HG02642 (cell line): ENCODE data around the gene C19orf12.
"Not testable (repeated sequence)": the region's sequence is repeated elsewhere in the genome, so short reads cannot be mapped to it uniquely, and the experiment has no call there.

Experiments
- ATAC-seq: cut with Tn5 transposase; IDR thresholded peaks from one replicate; pipeline ENCODE4 v1.9.1; 2021; ENCODE audit warnings: mild to moderate bottlenecking; ENCODE audit not compliant: unreplicated experiment, poor library complexity

The C19orf12 gene

DNA sequence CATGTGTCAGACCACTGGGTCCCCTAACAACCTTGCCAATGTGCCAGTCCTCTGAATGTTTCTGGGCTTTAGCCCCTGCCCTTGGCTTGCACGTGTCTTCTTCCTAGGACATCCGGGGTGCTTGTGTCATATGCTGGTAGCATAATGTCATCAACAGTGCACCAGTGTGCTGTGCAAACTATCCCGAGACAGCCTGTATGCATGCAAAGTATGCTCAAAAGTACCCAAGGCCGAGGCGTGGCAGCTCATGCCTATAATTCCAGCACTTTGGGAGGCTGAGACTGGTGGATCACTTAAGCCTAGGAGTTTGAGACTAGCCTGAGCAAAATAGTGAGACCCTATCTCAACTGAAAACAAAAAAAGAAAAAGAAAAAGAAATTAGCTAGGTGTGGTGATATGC lies 20.8 kb upstream of the C19orf12 start:
- no peak for ATAC-seq

DNA sequence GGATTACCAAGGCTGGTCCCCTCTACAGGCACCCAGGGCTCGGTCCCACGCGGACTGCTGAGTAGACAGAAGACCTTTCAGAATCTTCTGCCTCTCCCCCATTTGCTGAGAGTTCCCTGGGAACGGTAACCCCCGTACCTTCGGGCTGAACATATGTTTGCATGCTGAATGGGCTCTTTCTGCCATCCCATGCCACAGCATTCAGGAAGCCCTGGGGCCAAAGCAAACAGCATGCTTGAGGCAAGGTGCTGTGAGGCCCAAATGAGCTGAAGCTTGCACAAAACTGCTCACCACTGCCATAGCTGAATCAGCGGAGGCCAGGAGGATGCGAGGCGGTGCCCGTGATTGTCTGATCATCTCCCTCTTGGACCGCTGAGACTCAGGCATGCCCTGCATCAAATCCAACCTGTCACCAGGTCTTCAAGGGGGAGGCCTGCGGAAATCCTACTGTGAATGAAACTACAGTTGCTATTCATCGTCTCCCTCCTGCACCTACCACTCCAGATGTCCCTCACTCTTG lies 16.3 kb upstream of the C19orf12 start:
- no peak for ATAC-seq

DNA sequence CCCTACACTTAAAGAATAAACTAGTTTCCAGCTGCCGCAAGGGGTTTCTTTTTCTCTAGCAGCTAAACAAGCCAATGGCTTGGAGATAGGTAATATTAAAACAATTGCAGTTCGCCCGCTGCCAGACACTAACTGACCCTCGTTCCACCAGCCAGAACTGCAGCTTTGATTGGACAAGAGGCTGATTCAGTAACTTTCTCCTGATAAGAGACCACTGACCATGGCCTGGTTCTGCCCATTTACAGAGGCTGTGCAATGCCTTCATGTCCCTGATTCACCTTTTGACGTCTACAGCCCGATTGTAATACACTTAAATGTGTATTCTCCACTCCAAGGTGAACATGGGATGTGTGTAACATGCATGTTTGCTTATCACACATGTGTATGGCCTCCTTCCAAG lies 12.8 kb upstream of the C19orf12 start:
- no peak for ATAC-seq

DNA sequence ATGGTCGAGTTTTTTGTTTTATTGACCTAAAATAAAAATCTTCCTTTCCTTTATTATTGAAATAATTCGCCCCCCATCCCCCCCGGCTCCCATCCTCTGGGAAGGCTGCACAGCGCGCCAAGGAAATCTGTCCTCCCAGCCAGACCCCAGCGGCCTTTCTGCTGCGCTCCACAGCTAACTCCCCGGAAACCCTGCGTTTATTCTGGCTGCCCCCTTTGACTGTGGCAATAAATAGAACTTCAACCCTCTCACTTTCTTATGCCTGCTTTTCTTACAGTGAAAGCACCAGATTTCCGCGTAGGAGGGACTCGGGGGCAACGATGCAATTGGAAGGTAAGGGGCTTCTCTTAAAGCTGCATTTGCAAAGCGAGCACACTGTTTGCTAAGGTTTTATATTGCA lies 9.7 kb upstream of the C19orf12 start:
- no peak for ATAC-seq

DNA sequence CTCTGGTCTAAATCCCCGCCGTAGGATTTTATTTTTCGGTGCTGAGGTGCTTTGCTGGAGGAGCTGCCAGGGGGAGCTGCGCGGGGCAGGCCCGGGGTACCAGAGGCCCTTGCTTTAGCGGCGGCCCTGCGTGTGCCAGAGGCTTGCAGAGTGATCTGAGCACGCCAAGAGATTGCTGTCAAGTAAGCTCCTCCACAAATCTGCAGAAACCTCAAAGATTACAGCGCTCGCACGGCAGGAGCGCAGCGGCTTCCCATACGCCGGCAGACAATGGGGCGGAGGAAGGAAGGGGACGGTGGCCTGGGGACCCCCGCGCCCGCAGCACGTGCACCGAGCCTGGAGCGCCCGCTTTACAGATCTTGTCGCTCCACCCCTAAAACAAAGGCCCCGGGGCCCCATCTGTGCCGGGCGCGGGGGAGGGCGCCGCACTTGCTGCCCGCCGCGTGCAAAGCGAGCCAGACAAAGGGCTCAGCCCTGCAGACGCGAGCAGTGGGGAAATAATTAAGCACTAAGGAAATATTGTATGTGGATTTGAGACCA lies 9.1 kb upstream of the C19orf12 start:
- ATAC-seq = no peak

DNA sequence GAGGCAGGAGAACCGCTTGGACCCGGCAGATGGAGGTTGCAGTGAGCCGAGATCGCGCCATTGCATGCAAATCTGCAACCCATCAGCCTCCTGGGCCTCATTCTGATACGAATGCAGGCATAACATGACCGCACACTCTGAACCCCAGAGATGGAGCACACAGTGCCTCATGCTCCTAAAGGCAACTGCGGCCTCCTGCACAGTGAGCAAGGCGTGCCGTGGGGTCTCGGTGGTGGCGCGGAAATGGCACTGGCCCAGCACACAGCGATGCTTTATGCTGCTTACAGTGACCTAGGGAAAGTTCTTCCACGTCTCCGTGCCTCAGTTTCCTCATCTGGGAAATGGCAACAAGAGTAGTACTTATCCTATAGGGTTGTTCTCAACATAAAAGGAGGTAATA lies 2.0 kb upstream of the C19orf12 start:
- no peak for ATAC-seq

DNA sequence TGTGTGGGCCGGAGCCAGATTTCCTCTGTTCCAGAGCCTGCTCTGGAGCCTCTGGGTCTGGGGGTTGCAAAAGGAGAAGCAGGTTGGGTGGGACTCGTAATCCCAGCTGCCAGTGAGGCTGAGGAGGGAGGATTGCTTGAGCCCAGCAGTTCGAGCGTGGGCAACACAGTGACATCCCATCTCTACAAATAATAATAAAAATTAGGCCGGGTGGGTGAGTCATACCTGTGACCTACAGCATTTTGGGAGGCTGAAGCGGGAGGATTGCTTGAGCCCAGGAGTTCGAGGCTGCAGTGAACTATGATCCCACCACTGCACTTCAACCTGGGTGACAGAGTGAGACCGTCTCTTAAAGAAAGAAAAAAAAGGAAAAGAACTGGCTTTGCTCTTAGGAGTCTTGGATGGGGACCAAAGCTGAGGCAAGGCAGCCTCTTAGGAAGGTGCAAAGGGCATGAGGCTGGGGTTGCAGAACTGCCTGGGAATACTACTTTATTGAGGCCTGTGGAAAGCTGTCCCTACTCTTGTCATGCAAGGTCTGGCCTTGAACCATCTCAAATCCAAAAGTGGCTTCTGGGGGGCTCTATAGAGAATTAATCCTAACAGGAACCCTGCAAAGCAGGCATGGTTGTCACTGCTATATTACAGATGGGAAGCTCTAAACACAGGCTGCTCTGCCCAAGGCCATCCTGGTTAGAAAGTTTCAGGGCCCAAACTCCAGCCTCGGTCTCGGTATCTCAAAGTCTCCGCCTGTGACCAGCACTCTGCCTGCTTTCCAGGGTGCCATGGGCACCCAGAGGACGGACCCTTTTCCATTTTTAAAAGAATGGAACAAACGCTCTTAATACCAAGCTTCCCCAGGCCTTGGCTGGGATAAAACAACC lies 880 bp upstream of the C19orf12 start:
- peak; percentile 8 for ATAC-seq

DNA sequence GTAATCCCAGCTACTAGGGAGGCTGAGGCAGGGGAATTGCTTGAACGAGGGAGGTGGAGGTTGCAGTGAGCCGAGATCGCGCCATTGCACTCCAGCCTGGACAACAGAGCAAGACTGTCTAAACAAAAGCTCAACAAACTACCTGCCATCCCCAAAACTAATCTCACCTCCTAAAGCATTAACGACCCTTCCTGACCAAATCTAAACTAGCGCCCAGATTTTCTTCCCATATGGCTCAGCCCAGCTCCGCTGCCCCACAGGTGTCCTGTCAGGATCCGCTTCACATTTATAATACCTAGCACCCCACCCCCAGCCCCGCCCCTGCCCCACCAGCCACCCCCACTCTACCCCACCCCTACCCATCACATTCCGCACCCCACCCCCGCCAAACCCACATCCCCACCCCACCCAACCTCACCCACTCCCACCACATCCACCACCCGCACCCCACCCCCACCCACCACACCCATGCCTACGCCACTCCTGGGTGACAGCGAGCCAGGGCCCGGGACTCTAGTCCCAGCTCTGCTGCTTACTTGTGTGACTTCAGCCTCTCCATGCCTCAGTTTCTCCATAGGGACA lies 599 bp downstream of the C19orf12 start:
- peak; percentile 17 for ATAC-seq

DNA sequence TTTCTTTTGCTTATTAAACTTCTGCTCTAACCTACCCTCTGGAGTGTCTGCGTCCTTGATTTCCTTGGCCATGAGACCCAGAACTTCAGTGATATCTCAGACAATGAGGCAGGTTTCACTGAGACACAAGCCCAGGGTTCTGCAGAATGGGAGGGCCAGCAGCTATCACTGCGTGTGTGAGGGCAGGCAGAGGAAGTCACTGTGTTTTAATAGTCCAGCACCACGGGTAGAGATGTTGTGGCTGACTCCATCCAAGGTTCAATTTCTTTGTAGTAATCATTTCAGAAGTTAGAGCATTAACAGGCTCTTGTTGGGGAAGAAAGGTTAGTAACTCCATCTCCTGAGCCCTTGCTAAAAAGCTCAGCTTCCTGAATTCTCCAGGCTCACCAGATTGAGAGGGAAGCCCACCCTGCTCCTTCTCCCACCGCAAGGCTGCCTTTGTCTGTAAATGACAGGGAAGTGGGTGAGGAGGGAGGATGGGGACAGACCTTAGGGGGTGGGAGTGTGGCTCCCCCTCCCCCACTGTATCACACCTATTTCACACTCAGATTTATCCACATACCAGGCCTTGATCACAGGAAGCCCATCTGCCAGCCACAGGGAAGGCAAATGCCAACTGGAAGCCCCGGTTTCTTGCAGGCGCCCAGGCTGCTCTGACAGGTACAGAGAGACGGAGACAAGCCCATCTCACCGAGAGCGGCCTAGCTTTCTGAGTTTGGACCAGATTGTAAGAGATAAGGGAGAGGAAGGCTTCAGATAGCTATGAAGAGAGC lies 2.1 kb downstream of the C19orf12 start:
- ATAC-seq = no peak

DNA sequence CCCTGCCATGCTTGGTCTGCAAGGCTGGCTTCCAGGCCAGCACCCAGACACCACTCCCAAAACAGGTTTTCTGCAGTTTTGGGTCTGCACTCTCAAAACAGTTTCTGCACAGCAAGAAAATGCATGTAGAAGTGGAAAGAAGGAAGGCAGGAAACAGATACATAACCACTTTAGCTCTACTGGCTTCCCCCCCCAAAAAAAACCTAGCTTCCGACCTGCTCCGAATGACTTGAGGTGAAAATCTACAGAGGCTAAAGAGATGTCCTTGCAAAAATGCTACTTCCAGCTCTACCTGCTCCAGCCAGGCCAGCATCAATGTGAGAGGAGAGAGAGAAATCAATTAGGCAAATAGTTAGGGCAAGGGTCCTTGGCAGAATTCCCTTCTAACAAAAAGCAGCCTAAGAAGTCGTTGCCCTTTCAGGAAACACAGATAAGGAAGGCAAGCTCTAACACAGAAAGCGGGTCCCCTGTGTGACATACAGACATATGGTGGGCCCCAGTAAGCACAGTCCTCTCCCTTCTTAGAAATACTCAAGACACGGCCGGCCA lies 3.4 kb downstream of the C19orf12 start:
- no peak for ATAC-seq

DNA sequence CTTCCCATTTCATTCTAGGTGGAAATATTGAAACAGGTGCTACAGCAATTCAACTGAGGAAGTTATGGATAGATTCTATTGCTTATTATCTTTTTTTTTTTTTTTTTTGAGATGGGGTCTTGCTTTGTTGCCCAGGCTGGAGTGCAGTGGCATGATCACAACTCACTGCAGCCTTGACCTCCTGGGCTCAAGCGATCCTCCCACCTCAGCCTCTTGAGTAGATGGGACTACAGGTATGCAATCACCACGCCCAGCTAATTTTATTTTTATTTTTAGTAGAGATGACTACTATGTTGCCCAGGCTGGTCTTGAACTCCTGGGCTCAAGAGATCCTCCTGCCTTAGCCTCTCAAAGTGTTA lies 5.6 kb downstream of the C19orf12 start:
- ATAC-seq = not testable (repeated sequence)

DNA sequence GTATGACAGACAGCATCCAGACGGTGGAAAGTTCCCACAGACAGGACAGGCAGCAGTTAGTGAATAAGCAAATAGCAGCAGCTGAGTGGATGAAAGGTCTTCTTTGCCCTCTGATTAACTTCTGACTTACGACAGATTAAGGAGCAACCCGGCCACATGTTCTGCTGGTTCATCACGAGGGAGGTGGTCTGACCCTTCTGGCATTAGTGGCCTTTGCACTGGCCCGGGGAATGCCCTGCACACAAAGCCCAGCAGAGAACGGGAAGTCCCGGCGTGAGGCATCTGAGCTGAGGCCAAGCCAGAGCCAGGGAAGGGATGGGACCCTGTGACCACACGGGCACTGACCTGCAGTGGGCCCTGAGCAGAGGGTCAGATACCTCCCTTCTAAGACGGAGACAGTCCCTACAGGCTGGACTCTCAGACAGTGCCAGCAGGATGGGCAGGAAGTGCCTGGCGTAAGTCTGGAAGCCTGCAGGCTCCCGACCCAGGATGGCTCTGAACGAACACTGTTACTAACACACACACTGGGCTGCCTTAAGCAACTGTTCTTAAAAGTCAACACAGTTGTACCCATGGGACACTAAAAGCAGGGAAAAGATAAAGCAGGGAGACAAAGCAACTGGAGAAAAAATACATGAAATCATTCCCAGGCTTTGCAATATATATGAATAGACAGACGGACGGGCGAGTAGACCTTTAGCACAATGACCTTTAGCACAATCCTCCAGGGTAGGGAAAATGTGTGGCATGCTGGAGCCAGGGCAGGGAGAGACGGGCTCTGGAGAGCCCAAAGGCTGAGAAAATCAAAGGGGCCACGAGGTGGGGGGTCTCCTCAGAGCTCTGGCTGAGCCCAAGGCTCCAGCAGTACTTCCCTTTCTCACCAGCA lies 6.3 kb downstream of the C19orf12 start:
- ATAC-seq = no peak

DNA sequence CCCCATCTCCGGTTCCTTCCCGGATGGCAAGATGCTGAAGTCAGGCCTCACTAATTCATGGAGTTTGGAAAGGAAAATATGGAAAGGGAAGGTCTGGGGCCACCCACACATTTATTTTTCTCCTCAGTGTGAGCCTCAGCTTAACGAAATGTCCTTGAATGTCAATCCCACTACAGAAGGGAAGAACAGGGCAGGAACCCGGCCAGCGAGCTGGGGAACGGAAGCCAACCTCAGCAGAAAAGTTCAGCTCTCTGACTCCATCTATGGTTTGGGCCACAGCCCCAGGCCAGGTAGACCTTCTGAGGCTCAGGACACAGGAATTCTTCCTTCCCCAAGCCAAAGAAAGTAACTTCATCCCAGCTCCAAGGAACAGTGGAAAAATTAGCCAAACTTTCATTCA lies 8.4 kb downstream of the C19orf12 start:
- no peak for ATAC-seq

DNA sequence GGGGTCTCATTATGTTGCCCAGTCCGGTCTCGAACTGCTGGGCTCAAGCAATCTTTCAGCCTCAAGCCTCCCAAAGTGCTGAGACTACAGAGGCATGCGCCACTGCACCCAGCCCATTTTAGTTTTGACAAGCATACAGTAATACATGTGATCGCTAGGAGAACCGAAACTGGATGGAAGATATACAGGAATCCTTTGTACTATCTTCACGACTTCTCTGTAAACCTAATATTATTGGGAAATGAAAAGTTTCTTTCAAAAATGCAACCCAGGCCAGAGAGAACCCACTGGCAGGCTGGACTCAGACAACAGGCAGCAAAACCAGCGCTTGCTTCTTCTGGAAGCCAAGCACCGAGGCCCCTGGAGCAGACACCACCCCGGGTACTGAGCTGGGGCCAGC lies 9.4 kb downstream of the C19orf12 start:
- no peak for ATAC-seq

DNA sequence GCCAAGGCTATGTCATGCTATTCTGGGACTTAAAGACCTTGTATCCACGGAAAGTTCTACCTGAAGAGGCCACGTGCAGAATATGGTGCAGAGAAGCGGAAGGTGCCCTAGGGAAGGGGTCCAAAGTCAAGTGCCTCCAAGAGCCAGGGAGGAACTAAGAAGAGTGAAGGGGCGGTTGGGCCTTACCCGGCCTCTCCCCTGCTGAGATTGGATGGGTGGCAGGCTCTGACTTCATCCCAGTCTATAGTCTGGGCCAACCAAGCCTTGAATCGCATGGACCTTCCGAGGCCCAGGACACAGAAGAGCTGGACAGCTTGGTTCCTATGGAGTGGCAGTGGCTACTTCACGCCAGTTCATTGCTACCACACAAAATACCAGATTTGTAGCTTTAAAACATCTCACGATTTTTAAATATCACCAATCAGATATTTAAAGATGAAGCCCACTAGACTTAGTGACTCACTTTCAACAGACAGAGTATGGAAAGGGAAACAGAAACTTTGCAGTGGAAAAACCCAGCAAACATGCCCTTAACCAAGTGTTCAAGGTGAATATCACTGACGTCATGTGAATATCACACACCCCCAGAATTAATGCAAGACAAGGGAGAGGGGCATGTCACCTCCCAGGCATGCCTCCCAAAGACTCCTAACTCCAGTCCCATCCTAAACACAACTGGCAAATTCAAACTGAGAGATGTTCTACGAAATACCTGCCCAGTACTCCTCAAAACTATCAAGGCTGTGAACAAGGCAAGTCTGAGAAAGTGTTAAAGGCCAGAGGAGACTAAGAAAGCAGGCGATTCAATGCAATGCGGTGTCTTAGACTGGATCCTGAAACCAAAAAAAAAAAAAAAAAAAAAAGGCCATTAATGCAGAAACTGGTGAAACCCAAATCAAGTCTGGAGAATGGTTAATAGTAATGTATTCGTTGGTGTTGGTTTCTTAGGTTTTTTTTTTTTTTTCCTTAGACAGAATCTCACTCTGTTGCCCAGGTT lies 10.2 kb downstream of the C19orf12 start:
- peak; percentile 65 for ATAC-seq

DNA sequence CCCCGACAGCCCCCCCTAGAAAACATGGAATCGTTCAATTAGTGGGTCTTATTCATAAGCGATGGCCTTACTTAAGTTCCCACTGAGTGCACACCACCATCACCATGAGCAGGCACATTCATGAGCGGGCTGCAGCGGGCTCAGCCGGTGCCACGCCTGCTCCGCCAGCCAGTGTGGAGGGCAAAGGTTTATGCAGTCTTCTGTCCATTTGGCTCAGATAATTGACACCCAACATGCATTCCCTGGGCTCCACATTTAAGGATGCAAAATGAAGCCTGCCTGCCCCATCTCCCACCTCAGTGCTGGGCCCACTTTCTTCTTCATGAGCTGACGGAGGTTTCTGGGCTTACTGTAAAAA lies 12.1 kb downstream of the C19orf12 start:
- ATAC-seq = no peak

DNA sequence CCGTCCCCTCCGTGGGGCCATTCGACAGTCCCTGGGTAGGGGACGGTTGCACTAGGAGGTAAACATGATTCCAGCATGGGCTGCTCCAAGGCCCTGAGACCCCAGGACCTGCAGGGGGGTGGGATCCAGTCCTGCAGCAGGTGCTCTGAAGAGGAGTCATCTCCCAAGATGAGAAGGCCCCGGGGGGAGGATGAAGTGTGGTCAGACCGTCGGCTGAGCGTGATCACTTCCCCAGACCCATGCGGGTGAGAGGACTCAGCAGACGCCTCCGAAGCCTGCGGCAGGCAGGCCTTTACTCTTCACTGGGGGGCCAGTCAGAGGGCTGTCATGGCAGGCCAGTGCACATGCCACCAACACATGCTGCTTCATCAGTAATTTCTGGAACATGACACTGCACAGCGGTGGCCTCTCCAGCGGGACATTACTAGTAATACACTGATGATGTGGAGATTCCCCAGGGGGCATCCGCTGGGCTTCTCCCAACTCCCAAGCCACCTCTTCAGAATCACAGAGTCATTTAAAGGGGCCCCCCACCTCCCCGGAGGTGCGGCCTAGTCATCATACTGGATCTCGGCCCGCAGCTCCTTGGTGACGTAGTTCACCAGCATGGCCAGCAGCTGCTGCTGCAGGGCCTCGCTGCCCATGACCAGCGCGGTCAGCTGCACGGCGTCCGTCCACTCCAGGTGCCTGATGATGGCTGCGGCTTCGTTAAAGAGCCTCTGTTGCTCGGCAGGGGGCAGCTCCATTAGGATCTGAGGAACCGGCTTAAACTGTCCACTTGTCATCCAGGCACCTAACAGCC lies 12.7 kb downstream of the C19orf12 start:
- ATAC-seq = no peak

DNA sequence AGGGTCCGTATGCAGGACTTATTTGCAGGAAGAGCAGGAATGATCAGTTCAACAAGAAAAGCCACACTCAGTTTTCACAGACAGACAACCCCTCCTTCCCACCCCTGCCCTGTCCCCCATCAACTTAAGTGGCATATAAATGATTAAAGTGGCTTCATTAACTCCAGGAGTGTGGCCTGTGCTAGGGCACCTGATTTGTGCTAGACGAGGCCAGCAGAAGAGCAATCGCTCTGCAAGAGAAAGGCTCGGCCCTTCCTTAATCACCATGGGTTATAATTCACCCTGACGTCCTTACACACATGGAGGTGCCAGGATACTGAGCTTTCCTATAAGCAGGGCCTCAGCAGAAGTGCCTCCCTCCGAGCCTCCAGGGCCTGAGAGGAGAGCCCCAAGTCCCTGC lies 14.6 kb downstream of the C19orf12 start:
- no peak for ATAC-seq
